DMS 273 (cell line): ENCODE measurements around the gene DCDC2C.

ENCODE experiments used
- DNase-seq: peaks from one replicate; lab custom pipeline; 2025; ENCODE audit not compliant: unreplicated experiment; lab: John Stamatoyannopoulos, UW

The DCDC2C gene

GRCh38 chr2:3876221-3876620 is 172.8 kb downstream of the DCDC2C start:
- no peak for DNase-seq

- DNase-seq, result no peak
Observed at GRCh38 chr2:3876685-3877084, 173.3 kb downstream of the DCDC2C start.

GRCh38 chr2:3885629-3886628 is 182.6 kb downstream of the DCDC2C start:
- DNase-seq, result no peak

GRCh38 chr2:3895021-3895420 is 191.6 kb downstream of the DCDC2C start:
- no peak for DNase-seq
